VCaP (cell line): ENCODE results near the gene ST8SIA4.

Experiments used
- H3K27ac ChIP-seq: fragments of 450-650 bp; 2 replicates; pipeline ENCODE4 v1.5.1; 2017
- CTCF ChIP-seq: fragments of 450-650 bp; conservative IDR thresholded peaks from 2 replicates; pipeline ENCODE4 v1.5.1; 2017; ENCODE audit warnings: mild to moderate bottlenecking, moderate library complexity

ST8SIA4 gene

GRCh38 chr5:100768221-100768620 lies 134.9 kb downstream of the ST8SIA4 start:
- H3K27ac ChIP-seq, result no peak overlapping the region
- TF ChIP-seq CTCF, result no peak

- H3K27ac ChIP-seq, result no peak overlapping the region
- no peak for TF ChIP-seq CTCF
Observed at GRCh38 chr5:100762995-100763394, 140.1 kb downstream of the ST8SIA4 start.

- H3K27ac ChIP-seq, result no peak overlapping the region
- no peak for TF ChIP-seq CTCF
Observed at GRCh38 chr5:100762108-100762507, 141.0 kb downstream of the ST8SIA4 start.

GRCh38 chr5:100761192-100761591 lies 141.9 kb downstream of the ST8SIA4 start:
- no peak overlapping the region for H3K27ac ChIP-seq
- no peak for TF ChIP-seq CTCF

- H3K27ac ChIP-seq, result no peak overlapping the region
- no peak for TF ChIP-seq CTCF
Observed at GRCh38 chr5:100760688-100761087, 142.4 kb downstream of the ST8SIA4 start.

- TF ChIP-seq CTCF, result no peak
- no peak overlapping the region for H3K27ac ChIP-seq
Observed at GRCh38 chr5:100758780-100759179, 144.3 kb downstream of the ST8SIA4 start.

GRCh38 chr5:100758306-100758705 lies 144.8 kb downstream of the ST8SIA4 start:
- no peak for TF ChIP-seq CTCF
- no peak overlapping the region for H3K27ac ChIP-seq

GRCh38 chr5:100757618-100758017 lies 145.5 kb downstream of the ST8SIA4 start:
- H3K27ac ChIP-seq, result no peak overlapping the region
- no peak for TF ChIP-seq CTCF
